IPS DF 19.7 (cell line): ENCODE measurements around the gene FRRS1.

Experiments
- DNase-seq: peaks from one replicate; pipeline ENCODE4 v3.0.0-alpha.2; 2013; ENCODE audit warnings: low read depth, low spot score

The FRRS1 gene

GRCh38 chr1:99675994-99676393 lies 90.4 kb downstream of the FRRS1 start:
- no peak for DNase-seq

- no peak for DNase-seq
Measured at GRCh38 chr1:99675292-99675691, 91.1 kb downstream of the FRRS1 start.

GRCh38 chr1:99674115-99675064 lies 92.0 kb downstream of the FRRS1 start:
- no peak for DNase-seq

GRCh38 chr1:99673315-99673714 lies 93.1 kb downstream of the FRRS1 start:
- no peak for DNase-seq

GRCh38 chr1:99672530-99673213 lies 93.8 kb downstream of the FRRS1 start:
- DNase-seq = no peak

GRCh38 chr1:99672038-99672437 lies 94.4 kb downstream of the FRRS1 start:
- DNase-seq = no peak

GRCh38 chr1:99670583-99670982 lies 95.9 kb downstream of the FRRS1 start:
- no peak for DNase-seq

GRCh38 chr1:99669821-99670220 lies 96.6 kb downstream of the FRRS1 start:
- no peak for DNase-seq

GRCh38 chr1:99669376-99669775 lies 97.1 kb downstream of the FRRS1 start:
- DNase-seq = no peak

GRCh38 chr1:99665212-99665611 lies 101.2 kb downstream of the FRRS1 start:
- DNase-seq = no peak

GRCh38 chr1:99663501-99663900 lies 102.9 kb downstream of the FRRS1 start:
- no peak for DNase-seq

- no peak for DNase-seq
Measured at GRCh38 chr1:99662539-99663080, 103.8 kb downstream of the FRRS1 start.

- DNase-seq = no peak
Measured at GRCh38 chr1:99661780-99662179, 104.7 kb downstream of the FRRS1 start.

- no peak for DNase-seq
Measured at GRCh38 chr1:99660496-99660895, 105.9 kb downstream of the FRRS1 start.

- DNase-seq = no peak
Measured at GRCh38 chr1:99659755-99660210, 106.7 kb downstream of the FRRS1 start.
